IMR-90 (cell line): ENCODE results near the gene PRPS1. TPM values are rescaled to one million over a fixed set of nuclear protein-coding genes. Genes with fewer than 3 reads are reported as not detected.

Experiments
- ATAC-seq: fragments of 200-7000 bp; cut with Tn5 transposase; 2 replicates; pipeline ENCODE4 v1.9.1; 2020; ENCODE audit warnings: low read depth, mild to moderate bottlenecking, moderate library complexity
- BruUV-seq: library from RNA; stranded (reverse); fragments of 400-500 nt; replicated peaks from 2 replicates; lab custom pipeline; 2021; lab: Mats Ljungman, UMichigan
- CTCF ChIA-PET: fragments of 300-600 bp; formaldehyde crosslinking; extraction: SDS; loops from one replicate; lab custom pipeline; 2021; ENCODE audit warnings: antibody characterized with exemption; lab: Yijun Ruan, JAX
- POLR2A ChIA-PET: fragments of 300-600 bp; sonication (Branson Sonifier 250); formaldehyde crosslinking; loops from one replicate; lab custom pipeline; 2022; ENCODE audit warnings: antibody characterized with exemption; ENCODE audit not compliant: unreplicated experiment; lab: Charles Lee
- DNase-seq: peaks from one replicate; pipeline ENCODE4 v3.0.0; 2013
- H2AFZ ChIP-seq: replicated peaks from 2 replicates; pipeline ENCODE3; 2013; ENCODE audit warnings: low read length, mild to moderate bottlenecking; ENCODE audit not compliant: poor library complexity
- H2AK5ac ChIP-seq: 2 replicates; pipeline ENCODE4 v1.6.1; 2013; ENCODE audit warnings: low read depth, low read length, inconsistent platforms
- H2AK9ac ChIP-seq: replicated peaks from 2 replicates; pipeline ENCODE3; 2013; ENCODE audit warnings: mild to moderate bottlenecking, low read depth, low read length, moderate library complexity; ENCODE audit not compliant: poor library complexity
- H2BK120ac ChIP-seq: 2 replicates; pipeline ENCODE4 v1.6.1; 2013; ENCODE audit warnings: low read depth, low read length, inconsistent platforms
- H2BK15ac ChIP-seq: 3 replicates; pipeline ENCODE4 v1.6.1; 2013; ENCODE audit warnings: low read depth, low read length, inconsistent platforms
- H2BK20ac ChIP-seq: 2 replicates; pipeline ENCODE4 v1.6.1; 2013; ENCODE audit warnings: low read depth, mild to moderate bottlenecking, inconsistent platforms, low read length, moderate library complexity
- H2BK5ac ChIP-seq: 2 replicates; pipeline ENCODE4 v1.6.1; 2013; ENCODE audit warnings: mild to moderate bottlenecking, low read depth, low read length, inconsistent platforms; ENCODE audit not compliant: poor library complexity, severe bottlenecking
- H3K14ac ChIP-seq: replicated peaks from 2 replicates; pipeline ENCODE4 v1.6.1; 2013; ENCODE audit warnings: low read depth, low read length, inconsistent platforms
- H3K18ac ChIP-seq: 2 replicates; pipeline ENCODE4 v1.6.1; 2013; ENCODE audit warnings: low read depth, low read length, control low read depth
- H3K23ac ChIP-seq: 2 replicates; pipeline ENCODE4 v1.6.1; 2013; ENCODE audit warnings: low read depth, low read length, inconsistent platforms
- H3K27ac ChIP-seq: 2 replicates; pipeline ENCODE4 v1.5.1; 2013; ENCODE audit warnings: mild to moderate bottlenecking, control low read depth, low read length; ENCODE audit not compliant: insufficient read depth
- H3K27me3 ChIP-seq: 2 replicates; pipeline ENCODE4 v1.6.1; 2013; ENCODE audit warnings: low read length; ENCODE audit not compliant: control insufficient read depth, insufficient read depth
- H3K36me3 ChIP-seq: 2 replicates; pipeline ENCODE4 v1.6.1; 2013; ENCODE audit warnings: low read length, mixed read lengths; ENCODE audit not compliant: control insufficient read depth, insufficient read depth
- H3K4ac ChIP-seq: 2 replicates; pipeline ENCODE4 v1.6.1; 2013; ENCODE audit warnings: low read depth, low read length, inconsistent platforms
- H3K4me1 ChIP-seq: 2 replicates; pipeline ENCODE4 v1.6.1; 2013; ENCODE audit warnings: low read length, mixed read lengths; ENCODE audit not compliant: control insufficient read depth, insufficient read depth
- H3K4me2 ChIP-seq: 2 replicates; pipeline ENCODE4 v1.6.1; 2013; ENCODE audit warnings: low read depth, mild to moderate bottlenecking, control low read depth, low read length, moderate library complexity
- H3K4me3 ChIP-seq: 2 replicates; pipeline ENCODE4 v1.5.1; 2013; ENCODE audit warnings: low read depth, mild to moderate bottlenecking, control low read depth, low read length, moderate library complexity; ENCODE audit not compliant: insufficient read depth
- H3K56ac ChIP-seq: 2 replicates; pipeline ENCODE4 v1.6.1; 2013; ENCODE audit warnings: low read length, inconsistent platforms; ENCODE audit not compliant: insufficient read depth; ENCODE audit errors: extremely low read depth
- H3K79me1 ChIP-seq, 2 experiments: 2 replicates each; pipeline ENCODE4 v1.6.1; 2013; ENCODE audit warnings: low read length in 2 of 2, inconsistent platforms in 1 of 2, low read depth in 1 of 2
- H3K9ac ChIP-seq: 2 replicates; pipeline ENCODE4 v1.6.1; 2013; ENCODE audit warnings: low read depth, low read length, control low read depth
- H3K9me1 ChIP-seq: 2 replicates; pipeline ENCODE4 v1.6.1; 2013; ENCODE audit warnings: low read length, inconsistent platforms; ENCODE audit not compliant: insufficient read depth
- H3K9me3 ChIP-seq: 2 replicates; pipeline ENCODE4 v1.6.1; 2013; ENCODE audit warnings: low read length; ENCODE audit not compliant: control insufficient read depth, insufficient read depth
- H4K20me1 ChIP-seq: 2 replicates; pipeline ENCODE4 v1.6.1; 2013; ENCODE audit warnings: low read length, inconsistent platforms; ENCODE audit not compliant: insufficient read depth
- H4K5ac ChIP-seq: 2 replicates; pipeline ENCODE4 v1.6.1; 2013; ENCODE audit warnings: mild to moderate bottlenecking, low read depth, low read length, control low read depth
- H4K8ac ChIP-seq, 2 experiments: 2 replicates each; pipeline ENCODE4 v1.6.1; 2013; ENCODE audit warnings: low read depth in 2 of 2, low read length in 2 of 2, control low read depth in 1 of 2, inconsistent platforms in 1 of 2
- H4K91ac ChIP-seq: 2 replicates; pipeline ENCODE4 v1.6.1; 2013; ENCODE audit warnings: low read depth, low read length, inconsistent platforms; ENCODE audit not compliant: insufficient read depth
- MXI1 ChIP-seq: IDR thresholded peaks from 2 replicates; pipeline ENCODE4 v1.6.1; 2012; ENCODE audit warnings: low read depth, mild to moderate bottlenecking, low read length, moderate library complexity, borderline replicate concordance
- WGBS, 2 experiments: methylation state at CpG; one replicate each; pipeline versions ENCODE4 v1.1.5 to v1.1.7; 2013; ENCODE audit warnings: missing lambda C conversion rate in 2 of 2; ENCODE audit not compliant: insufficient read length in 1 of 2; ENCODE audit errors: extremely low coverage in 2 of 2; 5-methylcytosine and 5-hydroxymethylcytosine counted together
- dilution Hi-C: fragments of 300-500 bp; cut with HindIII; formaldehyde crosslinking; loops from one replicate; pipeline ENCODE4 v1.14.3; 2018; ENCODE audit warnings: low sequenced_read_pairs; ENCODE audit not compliant: unreplicated experiment
- in situ Hi-C: fragments of 300-500 bp; cut with MboI; formaldehyde crosslinking; loops from 3 replicates; pipeline ENCODE4 v1.14.3; 2019; ENCODE audit warnings: low sequenced_read_pairs, inconsistent platforms, mixed read lengths
- intact Hi-C: fragments of 100-400 bp; cut with micrococcal nuclease; formaldehyde crosslinking; loops from 2 replicates; pipeline ENCODE4 v1.10.0; 2022
- polyA plus RNA-seq, 3 experiments: library from polyadenylated mRNA; depleted of rRNA; stranded (reverse); fragments of >200 nt; gene quantifications; 2 replicates each; pipeline ENCODE4 v1.2.3, GENCODE V29; 2012; ENCODE audit warnings: low replicate concordance in 1 of 3
- total RNA-seq: library from RNA; depleted of rRNA; stranded (reverse); fragments of >200 nt; gene quantifications from 2 replicates; pipeline ENCODE4 v1.2.3, GENCODE V29; 2012

Gene PRPS1
- total and polyA plus RNA-seq, 2 of the 4 experiments (the other 2 are of a cell fraction): 118 to 137 TPM

- Histone ChIP-seq H3K4me1 (no peaks in the 10 kb centered on the region), H4K20me1 (no peaks in the 10 kb centered on the region), H2BK120ac (no peak overlapping the region), H3K9me1 (no peaks in the 10 kb centered on the region), H3K27ac (no peak overlapping the region), H2AK9ac (no peak overlapping the region), H3K23ac (no peak overlapping the region), H3K14ac (no peak overlapping the region), H2BK15ac (no peak overlapping the region), H3K9ac (no peak overlapping the region), H3K4me3 (no peak overlapping the region), H3K56ac (no peak overlapping the region), H3K36me3 (no peaks in the 10 kb centered on the region), H3K18ac (no peak overlapping the region), H3K4ac (no peak overlapping the region), H2BK20ac (no peak overlapping the region), H3K9me3 (no peaks in the 10 kb centered on the region), H2BK5ac (no peak overlapping the region), H4K8ac (no peak overlapping the region), H4K91ac (no peak overlapping the region), H3K79me1 (no peaks in the 10 kb centered on the region), H3K4me2 (no peak overlapping the region), H2AFZ (no peak overlapping the region), H2AK5ac (no peak overlapping the region), H4K5ac (no peak overlapping the region), H3K27me3 (no peaks in the 10 kb centered on the region; the same call in none of the 2 replicates)
- no TSS peak for BruUV-seq
- dilution Hi-C loops (no loop called here), in situ Hi-C loops (no loop called here), intact Hi-C loops (no loop called here)
- no peak for TF ChIP-seq MXI1
- CTCF ChIA-PET: no interaction called here
- DNase-seq (no peak), ATAC-seq (no peak)
- WGBS, 2 experiments: 79% methylated on average over 11 of the region's 13 CpGs; no CpG with 5 or more reads in 1 of the 2 experiments
- POLR2A ChIA-PET: no interaction called here
Measured at GRCh38 chrX:107597264-107597663, 31.0 kb upstream of the PRPS1 start.
